GM21737 (cell line): ENCODE data around the gene MVB12B.

Experiments
- ATAC-seq: cut with Tn5 transposase; IDR thresholded peaks from one replicate; pipeline ENCODE4 v1.9.1; 2021; ENCODE audit warnings: mild to moderate bottlenecking, moderate library complexity; ENCODE audit not compliant: unreplicated experiment

The MVB12B gene

DNA sequence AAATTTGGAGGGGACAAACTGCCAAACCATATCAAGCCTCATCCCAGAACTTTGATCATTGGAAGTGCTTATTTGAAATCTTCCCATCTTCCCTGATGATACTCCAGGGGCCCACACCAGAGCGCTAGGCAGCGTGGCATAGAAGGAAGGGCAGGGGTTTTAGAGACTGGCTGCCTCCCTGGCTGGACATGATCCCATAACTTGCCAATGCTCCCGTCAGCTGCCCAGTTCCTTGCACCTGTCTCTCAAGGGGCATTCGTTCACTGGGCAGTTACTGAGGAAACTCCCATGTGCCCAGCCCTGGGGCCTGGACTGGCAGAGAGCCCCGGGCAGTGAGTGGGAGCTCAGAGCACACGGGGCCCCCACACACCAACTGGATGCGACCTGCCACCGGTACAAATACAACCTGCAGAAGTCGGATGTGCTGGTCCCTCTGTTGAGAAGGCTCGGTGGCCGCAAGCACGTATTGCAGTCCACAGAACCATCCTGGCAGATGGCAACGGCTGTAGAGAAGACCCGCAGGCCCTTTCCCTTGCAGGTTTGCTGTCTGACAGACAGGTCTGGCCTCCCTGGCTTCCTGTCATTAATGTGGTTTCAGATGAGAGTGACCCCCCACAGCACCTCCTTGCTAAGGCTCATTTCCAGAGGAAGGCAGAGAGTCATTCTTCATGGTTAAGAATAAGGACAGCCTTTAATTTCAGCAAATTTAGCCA is 122.4 kb downstream of the MVB12B start:
- ATAC-seq = no peak

GRCh38 chr9:126449725-126450667 is 123.4 kb downstream of the MVB12B start:
- ATAC-seq = no peak

- no peak for ATAC-seq
These were observed 124.1 kb downstream of the MVB12B start for GRCh38 chr9:126450668-126451205.

DNA sequence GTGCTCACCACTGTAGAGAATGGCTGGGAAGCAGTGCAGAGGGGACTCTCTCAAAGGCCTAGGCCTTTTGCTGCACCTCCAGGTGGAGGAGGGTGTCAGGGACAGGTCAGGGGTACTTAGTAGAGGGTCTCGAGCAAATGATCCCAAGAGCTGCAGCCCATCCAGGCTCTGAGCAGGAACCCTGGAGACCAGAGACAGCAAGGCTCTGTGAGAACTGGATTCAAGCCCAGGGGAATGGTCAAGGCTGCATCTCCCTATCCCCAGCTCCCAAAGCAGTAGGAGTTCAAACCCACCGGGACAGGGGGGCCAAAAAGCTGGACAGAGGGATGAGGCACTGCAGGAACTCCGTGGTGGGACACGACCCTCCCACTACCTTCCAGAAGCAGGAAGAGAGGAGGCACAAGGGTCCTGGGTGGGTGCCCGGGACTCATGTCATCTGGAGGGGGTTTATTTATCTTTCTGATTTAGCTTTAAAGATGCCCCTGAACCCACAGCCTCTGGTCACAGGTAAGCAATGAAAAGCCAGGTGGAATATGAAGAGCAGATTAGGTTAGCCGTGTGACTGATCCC is 124.8 kb downstream of the MVB12B start:
- no peak for ATAC-seq

GRCh38 chr9:126452106-126452505 is 125.5 kb downstream of the MVB12B start:
- no peak for ATAC-seq

GRCh38 chr9:126453156-126453963 is 126.7 kb downstream of the MVB12B start:
- no peak for ATAC-seq

DNA sequence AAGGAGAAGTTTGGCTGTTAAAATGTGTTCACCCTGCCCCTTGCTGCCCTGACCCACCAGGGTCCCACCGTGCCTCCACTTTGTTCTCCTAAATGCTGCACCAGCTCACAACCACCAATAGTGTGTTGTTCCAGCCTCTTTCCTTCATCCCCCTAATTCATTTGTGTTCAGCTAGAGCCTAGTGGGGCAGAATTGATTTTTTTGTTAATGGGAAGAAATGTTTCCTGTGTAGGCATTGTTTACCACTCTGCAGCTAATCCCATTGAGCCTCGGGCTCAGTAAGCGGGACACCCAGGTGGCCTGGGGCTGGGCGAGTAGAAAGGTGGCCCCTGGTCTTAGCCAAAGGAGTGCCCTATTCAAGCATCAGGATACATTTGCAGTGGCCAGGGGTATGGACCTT is 127.6 kb downstream of the MVB12B start:
- ATAC-seq = no peak

- no peak for ATAC-seq
These were observed 128.2 kb downstream of the MVB12B start for GRCh38 chr9:126454795-126455194.

- no peak for ATAC-seq
These were observed 130.0 kb downstream of the MVB12B start for GRCh38 chr9:126456441-126457174.

DNA sequence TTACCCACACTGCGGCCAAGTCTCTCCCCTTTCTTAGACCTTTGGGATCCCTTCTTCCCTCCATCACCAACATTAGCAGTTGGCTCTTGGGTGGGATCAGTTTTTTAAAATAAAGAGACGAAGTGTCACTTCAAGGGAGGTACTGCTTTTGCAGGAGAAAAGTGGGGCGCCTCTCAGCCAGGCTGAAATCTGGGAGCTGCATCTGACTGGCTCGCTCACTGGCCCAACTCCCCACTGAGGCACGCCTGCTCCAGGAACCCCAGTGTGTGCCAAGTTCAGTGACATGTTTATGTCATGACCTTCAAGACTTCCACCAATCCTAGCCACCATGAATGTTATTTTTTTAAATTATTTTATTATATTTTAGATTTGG is 130.5 kb downstream of the MVB12B start:
- ATAC-seq = no peak

DNA sequence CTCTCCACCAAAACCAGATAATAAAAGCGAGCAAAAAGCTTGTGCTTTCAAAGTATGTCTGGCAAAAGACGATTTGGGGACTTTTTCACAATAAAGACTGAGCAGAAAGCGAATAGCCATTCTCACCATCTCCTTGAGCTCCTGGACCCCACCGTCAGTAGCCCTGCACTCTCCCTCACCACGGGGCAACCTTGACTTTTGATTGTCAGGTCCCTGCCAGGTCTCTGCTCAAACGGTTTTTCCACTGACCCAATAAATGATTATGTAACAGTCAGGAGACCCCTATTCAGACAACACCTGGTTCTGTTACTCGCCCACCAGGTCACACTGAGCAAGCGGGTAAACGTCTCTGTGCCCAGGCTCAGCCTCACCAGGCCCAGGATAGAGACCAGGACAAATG is 131.3 kb downstream of the MVB12B start:
- no peak for ATAC-seq

DNA sequence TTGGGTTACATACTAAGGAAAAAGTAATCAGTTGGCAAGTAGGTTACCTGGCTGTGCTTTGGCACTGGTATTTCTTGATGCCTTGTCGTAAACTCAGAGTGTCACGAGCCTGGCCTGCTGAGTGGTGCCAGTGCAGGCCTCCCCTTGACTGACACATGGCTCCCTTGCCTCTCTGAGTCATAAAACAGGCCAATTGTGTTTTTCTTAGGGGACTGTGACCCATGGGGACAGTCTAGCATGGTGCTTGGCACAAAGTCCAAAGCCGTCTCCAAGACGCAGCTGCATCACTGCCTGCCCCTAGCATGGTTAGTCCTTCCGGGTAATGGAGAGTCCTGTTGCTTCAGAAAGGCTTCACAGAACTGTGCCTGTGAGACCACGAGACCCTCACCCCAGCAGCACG is 132.5 kb downstream of the MVB12B start:
- ATAC-seq = no peak

- ATAC-seq = no peak
These were observed 132.9 kb downstream of the MVB12B start for GRCh38 chr9:126459546-126459945.

- no peak for ATAC-seq
These were observed 133.6 kb downstream of the MVB12B start for GRCh38 chr9:126459965-126460843.

GRCh38 chr9:126461029-126461428 is 134.4 kb downstream of the MVB12B start:
- ATAC-seq = no peak

GRCh38 chr9:126461608-126462007 is 135.0 kb downstream of the MVB12B start:
- no peak for ATAC-seq

- ATAC-seq = no peak
These were observed 136.0 kb downstream of the MVB12B start for GRCh38 chr9:126462617-126463016.

GRCh38 chr9:126463426-126463825 is 136.8 kb downstream of the MVB12B start:
- ATAC-seq = no peak
